ENCODE results near the gene ADAT1. TPM values are rescaled to one million over a fixed set of nuclear protein-coding genes. Genes with fewer than 3 reads are reported as not detected.

Gene ADAT1
- total RNA-seq, 1 experiment from 2014 or later: 44.2 TPM

- ATAC-seq (peak; percentile 45), DNase-seq (ENCODE audit: low read depth, low spot score) (peak; percentile 48)
- ChIA-PET POLR2A (interaction anchor here (1.0 to 1.6 kb wide), 5 partner anchors 16 to 1523 kb away, joined by 3 to 12 read pairs (median 3); partner anchors contain the start of gene ADAT1), CTCF (interaction anchor here (1.3 to 1.6 kb wide), 2 partner anchors 116 to 131 kb away, joined by 3 to 5 read pairs; no protein-coding TSS in a partner anchor), RAD21 (ENCODE audit: low non-redundant PET in 1 of 2, low total read pairs in 2 of 2, uncharacterized antibody in 2 of 2, unreplicated experiment in 2 of 2) (interaction anchor here (1.1 to 2.3 kb wide), 2 partner anchors 116 kb away, joined by 4 to 8 read pairs; no protein-coding TSS in a partner anchor)
- Histone ChIP-seq H3K4me2 (ENCODE audit: low read length) (peak overlapping the region; percentile 91), H3K27me3 (ENCODE audit: insufficient read depth, low read length) (no peaks in the 10 kb centered on the region), H3K4me3 (replicated peaks in 1 of 2; ENCODE audit: low read depth in 1 of 2, low read length in 2 of 2) (peak overlapping the region; percentile 90 to 94), H3K79me2 (ENCODE audit: insufficient read depth, low read length) (peaks cover 95% of the 10 kb centered on the region), H2AFZ (ENCODE audit: low read depth, low read length, poor library complexity, severe bottlenecking) (peak overlapping the region; percentile 49), H3K36me3 (ENCODE audit: control insufficient read depth in 1 of 2, insufficient read depth in 2 of 2, low read length in 2 of 2) (peaks cover 5 to 18% of the 10 kb centered on the region in 2 experiments; a peak in 2 of 4 replicates), H4K20me1 (ENCODE audit: insufficient read depth) (peaks cover 15% of the 10 kb centered on the region; the same call in 1 of the 2 replicates), H3K4me1 (ENCODE audit: control insufficient read depth in 1 of 2, insufficient read depth in 2 of 2, low read length in 2 of 2) (peaks cover 8 to 28% of the 10 kb centered on the region in 2 experiments), H3K9me3 (ENCODE audit: control insufficient read depth in 1 of 2, insufficient read depth in 1 of 2, low read depth in 1 of 2, low read length in 2 of 2) (no peaks in the 10 kb centered on the region), H3K9ac (ENCODE audit: low read length) (peak overlapping the region; percentile 99), H3K27ac (ENCODE audit: low read depth, low read length) (peak overlapping the region; percentile 89), H3K9me2 (ENCODE audit: insufficient read depth) (no peaks in the 10 kb centered on the region)
- intact Hi-C loops (cut with micrococcal nuclease): no loop called here
- BruUV-seq (replicated peaks): no TSS peak
- peak; percentile 91 for TF ChIP-seq YY1 (IDR thresholded peaks at IDR 0.05; ENCODE audit: extremely low read depth, insufficient replicate concordance, low read depth, low read length)
- no peak for TF ChIP-seq JUND (IDR thresholded peaks at IDR 0.05)
- peak; percentile 57; the same call in 1 of the 2 replicates for TF ChIP-seq POLR2AphosphoS5 (IDR thresholded peaks at IDR 0.05; ENCODE audit: low read depth, low read length)
- TF ChIP-seq ZFX (IDR thresholded peaks at IDR 0.05): peak; percentile 86
Measured at GRCh38 chr16:75648265-75649076, 25.4 kb upstream of the ADAT1 start.

GRCh38 chr16:75647492-75648264, 24.6 kb upstream of the ADAT1 start, which contains the start of the genes KARS1 and TERF2IP:
KARS1 (minus strand) TSS chr16:75647665; CDS start chr16:75647639, 26 bp downstream.
TERF2IP (plus strand) TSS chr16:75647773; CDS start chr16:75647883, 110 bp downstream.
- ChIA-PET POLR2A (interaction anchor here (0.9 to 1.6 kb wide), 6 partner anchors 12 to 1524 kb away, joined by 3 to 12 read pairs (median 3); partner anchors contain the start of gene ADAT1), CTCF (interaction anchor here (1.3 to 1.6 kb wide), 2 partner anchors 116 to 130 kb away, joined by 3 to 5 read pairs; no protein-coding TSS in a partner anchor), RAD21 (ENCODE audit: low non-redundant PET in 1 of 2, low total read pairs in 2 of 2, uncharacterized antibody in 2 of 2, unreplicated experiment in 2 of 2) (interaction anchor here (1.1 to 2.3 kb wide), 2 partner anchors 116 kb away, joined by 4 to 8 read pairs; no protein-coding TSS in a partner anchor)
- BruUV-seq (replicated peaks): no TSS peak
- peak within 1 kb of the TSS; percentile 91 for H3K4me2 ChIP-seq (ENCODE audit: low read length)
- peak within 1 kb of the TSS; percentile 89 for H3K27ac ChIP-seq (ENCODE audit: low read depth, low read length)
- H2AFZ ChIP-seq (ENCODE audit: low read depth, low read length, poor library complexity, severe bottlenecking): peak within 1 kb of the TSS; percentile 49
- peaks cover 10 to 23% of the 10 kb centered on the region in 2 experiments; a peak in 3 of 4 replicates for H3K36me3 ChIP-seq (ENCODE audit: control insufficient read depth in 1 of 2, insufficient read depth in 2 of 2, low read length in 2 of 2)
- DNase-seq (ENCODE audit: low read depth, low spot score) (peak; percentile 82), ATAC-seq (peak; percentile 94)
- H3K4me1 ChIP-seq (ENCODE audit: control insufficient read depth in 1 of 2, insufficient read depth in 2 of 2, low read length in 2 of 2): peaks cover 8 to 28% of the 10 kb centered on the region in 2 experiments
- no peaks in the 10 kb centered on the region for H3K9me2 ChIP-seq (ENCODE audit: insufficient read depth)
- H3K9ac ChIP-seq (ENCODE audit: low read length): peak within 1 kb of the TSS; percentile 99
- peak within 1 kb of the TSS; percentile 90 to 94 for H3K4me3 ChIP-seq (replicated peaks in 1 of 2; ENCODE audit: low read depth in 1 of 2, low read length in 2 of 2)
- no peaks in the 10 kb centered on the region for H3K9me3 ChIP-seq (ENCODE audit: control insufficient read depth in 1 of 2, insufficient read depth in 1 of 2, low read depth in 1 of 2, low read length in 2 of 2)
- intact Hi-C loops (cut with micrococcal nuclease): loop anchor here (1.0 to 2.0 kb wide), 2 partner anchors 25 to 117 kb away; partner anchors contain the start of gene ADAT1
- peaks cover 21% of the 10 kb centered on the region; the same call in 1 of the 2 replicates for H4K20me1 ChIP-seq (ENCODE audit: insufficient read depth)
- peaks cover 95% of the 10 kb centered on the region for H3K79me2 ChIP-seq (ENCODE audit: insufficient read depth, low read length)
- no peaks in the 10 kb centered on the region for H3K27me3 ChIP-seq (ENCODE audit: insufficient read depth, low read length)
- TF ChIP-seq SIN3A (IDR thresholded peaks at IDR 0.05; ENCODE audit: low read depth) (peak; percentile 98), ZFX (IDR thresholded peaks at IDR 0.05) (peak; percentile 95), ELF1 (IDR thresholded peaks at IDR 0.05; ENCODE audit: borderline replicate concordance, low read depth) (no peak; the same call in 1 of the 2 replicates), TCF7L2 (IDR thresholded peaks at IDR 0.05; ENCODE audit: borderline replicate concordance, extremely low read depth, insufficient read depth, insufficient read length) (peak; percentile 12), POLR2AphosphoS5 (IDR thresholded peaks at IDR 0.05; ENCODE audit: low read depth, low read length) (peak; percentile 89), ATF3 (IDR thresholded peaks at IDR 0.05) (no peak), RAD21 (IDR thresholded peaks at IDR 0.05; ENCODE audit: low read depth) (no peak), SRF (IDR thresholded peaks at IDR 0.05; ENCODE audit: low read depth) (no peak), EZH2 (IDR thresholded peaks at IDR 0.05) (no peak), YY1 (IDR thresholded peaks at IDR 0.05; ENCODE audit: extremely low read depth, insufficient replicate concordance, low read depth, low read length) (peak; percentile 97)
- TF ChIP-seq, protein P1, sequence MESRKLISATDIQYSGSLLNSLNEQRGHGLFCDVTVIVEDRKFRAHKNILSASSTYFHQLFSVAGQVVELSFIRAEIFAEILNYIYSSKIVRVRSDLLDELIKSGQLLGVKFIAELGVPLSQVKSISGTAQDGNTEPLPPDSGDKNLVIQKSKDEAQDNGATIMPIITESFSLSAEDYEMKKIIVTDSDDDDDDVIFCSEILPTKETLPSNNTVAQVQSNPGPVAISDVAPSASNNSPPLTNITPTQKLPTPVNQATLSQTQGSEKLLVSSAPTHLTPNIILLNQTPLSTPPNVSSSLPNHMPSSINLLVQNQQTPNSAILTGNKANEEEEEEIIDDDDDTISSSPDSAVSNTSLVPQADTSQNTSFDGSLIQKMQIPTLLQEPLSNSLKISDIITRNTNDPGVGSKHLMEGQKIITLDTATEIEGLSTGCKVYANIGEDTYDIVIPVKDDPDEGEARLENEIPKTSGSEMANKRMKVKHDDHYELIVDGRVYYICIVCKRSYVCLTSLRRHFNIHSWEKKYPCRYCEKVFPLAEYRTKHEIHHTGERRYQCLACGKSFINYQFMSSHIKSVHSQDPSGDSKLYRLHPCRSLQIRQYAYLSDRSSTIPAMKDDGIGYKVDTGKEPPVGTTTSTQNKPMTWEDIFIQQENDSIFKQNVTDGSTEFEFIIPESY (IDR thresholded peaks at IDR 0.05; ENCODE audit: extremely low read depth, insufficient replicate concordance, low read length): no peak
